ENCODE measurements around the gene DLG4.
A peak's percentile ranks its signal among the peaks of the same experiment; 100 is the strongest.

The DLG4 gene

GRCh38 chr17:7215652-7216180 is 3.9 kb downstream of the DLG4 start:
- no peak for DNase-seq (ENCODE audit: low read depth in 2 of 3, low spot score in 2 of 3)

DNA sequence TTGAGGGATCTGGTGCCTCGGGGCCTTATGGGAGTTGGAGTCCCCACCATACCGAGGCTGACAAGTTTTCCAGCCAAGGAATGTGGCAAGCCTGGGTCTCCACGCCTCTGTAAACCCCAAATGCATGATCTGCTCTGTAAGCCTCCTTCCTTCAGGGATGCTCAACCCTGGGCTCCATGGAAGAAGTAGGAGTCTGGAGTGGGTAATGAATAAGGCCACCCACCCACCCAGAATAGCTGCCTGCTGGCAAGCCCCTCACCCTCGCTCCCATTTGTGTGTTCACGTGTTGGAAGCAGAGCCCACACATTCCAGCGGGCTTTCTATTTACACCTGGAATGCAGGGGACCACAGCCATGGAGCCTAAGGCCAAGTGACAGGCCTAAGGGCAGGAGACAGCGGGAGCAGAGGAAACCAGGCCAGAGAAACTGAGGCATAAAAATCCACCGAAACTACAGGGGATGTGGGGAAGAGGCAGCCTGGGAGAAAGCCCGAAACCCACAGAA is 4.4 kb downstream of the DLG4 start:
- DNase-seq (ENCODE audit: low read depth in 2 of 3, low spot score in 2 of 3), result no peak

DNA sequence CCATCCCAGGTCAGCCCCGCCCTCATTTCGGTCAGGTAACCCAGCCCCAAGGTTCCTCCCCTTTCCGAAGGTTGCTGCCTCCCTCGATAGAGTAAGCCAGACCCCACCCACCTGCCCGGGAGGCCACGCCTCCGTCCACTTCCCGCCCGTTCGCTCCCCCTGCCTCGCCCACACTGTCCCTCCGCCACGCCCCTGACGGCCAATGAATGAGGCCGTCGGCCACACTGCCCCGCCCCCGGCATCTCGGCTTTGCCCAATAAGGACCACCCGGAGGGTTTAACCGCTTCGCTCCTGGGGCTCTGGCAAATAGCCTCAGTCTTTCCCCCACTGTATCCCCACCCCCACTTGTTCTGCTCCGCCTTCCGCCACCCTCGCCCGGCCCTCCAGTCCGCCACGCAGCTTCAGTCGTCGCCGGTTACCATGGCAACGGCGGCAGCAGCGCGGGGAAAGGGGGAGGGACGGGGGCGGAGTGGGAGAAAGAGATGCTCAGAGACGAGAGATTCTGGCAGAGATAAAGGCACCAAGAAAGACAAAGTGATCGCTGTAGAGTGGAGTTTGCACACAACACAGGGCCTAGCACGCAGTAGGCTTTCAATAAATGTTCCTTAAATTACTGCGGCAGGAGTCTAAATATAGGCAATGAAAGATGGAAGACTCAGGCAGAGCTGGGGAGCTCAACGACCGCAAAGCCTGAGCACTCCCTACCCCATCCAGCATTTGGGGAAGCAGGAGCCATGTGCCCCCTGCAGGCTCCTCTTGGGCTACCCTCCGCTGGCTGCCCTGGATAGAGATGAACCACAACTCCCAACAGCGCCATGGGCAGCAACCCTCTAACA is 5.1 kb downstream of the DLG4 start:
- DNase-seq (ENCODE audit: low read depth in 2 of 3, low spot score in 2 of 3), result peak; percentile 98 to 99 (median 99)

DNA sequence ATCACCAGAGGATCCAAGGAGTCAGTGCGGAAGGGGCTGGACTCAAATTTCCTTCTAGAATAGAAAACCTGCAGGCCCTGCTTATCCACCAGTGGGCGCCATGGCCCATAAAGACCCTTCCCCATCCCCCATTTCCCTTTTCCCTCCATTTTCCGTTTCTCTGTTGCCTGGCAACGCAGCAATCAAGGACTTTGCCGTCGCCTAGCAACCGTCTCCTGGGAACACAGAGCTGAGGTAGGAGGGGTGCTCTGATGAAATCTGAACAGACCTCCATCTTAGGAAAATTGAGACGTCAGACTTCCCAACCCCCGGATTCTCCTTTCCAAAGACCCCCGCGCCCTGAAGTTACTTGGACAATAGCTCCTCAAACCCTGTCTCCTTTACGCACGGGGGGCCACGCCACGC is 5.7 kb downstream of the DLG4 start:
- no peak for DNase-seq (ENCODE audit: low read depth in 2 of 3, low spot score in 2 of 3)

GRCh38 chr17:7211491-7212273 is 8.0 kb downstream of the DLG4 start:
- DNase-seq (ENCODE audit: low read depth in 2 of 3, low spot score in 2 of 3), result no peak

- DNase-seq (ENCODE audit: low read depth in 2 of 3, low spot score in 2 of 3), result no peak
Measured at GRCh38 chr17:7208754-7209460, 10.7 kb downstream of the DLG4 start.

DNA sequence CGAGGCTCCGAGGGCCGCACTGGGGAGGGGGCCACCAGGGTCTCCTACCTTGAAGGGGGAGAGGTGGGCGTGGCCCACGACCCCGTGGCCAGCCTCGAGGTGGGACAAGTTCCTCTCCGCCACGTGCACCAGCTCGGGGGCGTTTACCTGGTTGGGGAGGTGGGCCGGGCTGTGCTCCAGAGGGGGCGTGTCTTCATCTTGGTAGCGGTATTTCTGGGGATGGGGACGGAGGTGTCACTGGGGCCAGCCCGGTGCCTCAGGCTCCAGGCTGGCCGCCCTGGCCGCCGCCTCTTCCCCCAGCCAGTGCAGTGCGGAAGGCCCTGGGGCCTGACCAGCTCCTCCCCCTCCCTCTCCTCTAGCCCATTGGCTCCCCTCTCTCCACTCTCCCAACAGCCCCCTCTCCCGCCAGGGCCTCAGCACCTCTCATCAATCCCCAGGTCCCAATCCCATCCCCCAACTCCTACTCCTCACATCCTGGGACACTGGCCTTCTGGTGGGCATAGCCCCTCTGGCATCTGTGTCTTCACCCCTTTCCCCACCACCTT is 11.5 kb downstream of the DLG4 start:
- DNase-seq (ENCODE audit: low read depth in 2 of 3, low spot score in 2 of 3), result no peak

DNA sequence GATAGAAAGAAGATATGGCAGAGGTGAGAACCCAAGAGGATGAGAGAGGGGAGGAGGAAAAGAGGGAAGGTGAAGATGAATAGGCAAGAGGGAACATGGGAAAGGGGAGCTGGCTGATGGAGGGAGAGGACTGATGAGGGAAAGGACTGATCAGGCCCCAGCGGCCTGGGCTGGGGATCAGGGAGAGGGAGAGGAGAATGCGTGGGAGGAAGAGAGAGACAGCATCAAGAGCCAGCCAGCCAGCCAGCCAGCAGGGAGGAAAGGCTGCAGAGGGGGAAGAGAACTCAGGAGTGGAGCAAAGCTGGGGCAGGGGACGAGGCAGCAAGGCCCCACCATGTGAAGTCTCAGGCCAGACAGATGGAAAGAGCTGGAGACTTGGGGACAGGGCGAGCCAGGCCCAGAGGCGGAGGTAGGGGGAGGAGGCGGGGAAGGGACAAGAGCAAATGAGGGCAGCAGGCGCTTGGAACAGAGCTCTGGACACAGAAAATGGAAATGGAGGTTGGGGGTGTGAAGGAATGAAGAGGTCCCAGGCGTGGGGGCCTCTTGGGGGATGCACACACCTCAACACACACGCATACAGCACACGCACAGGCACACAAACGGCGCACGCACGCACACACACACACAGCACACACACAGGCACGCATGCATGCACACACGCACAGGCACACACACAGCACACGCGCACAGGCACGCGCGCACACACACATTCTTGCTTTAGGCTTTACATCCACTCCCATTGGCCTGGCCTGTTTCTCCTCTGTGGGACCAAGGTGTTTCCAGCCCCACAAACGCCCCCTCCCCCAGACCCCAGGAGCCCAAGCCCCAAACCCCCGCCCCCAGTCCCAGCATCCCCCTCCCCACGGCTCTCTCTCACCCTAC is 12.3 kb downstream of the DLG4 start:
- DNase-seq (ENCODE audit: low read depth in 2 of 3, low spot score in 2 of 3), result no peak

- DNase-seq (ENCODE audit: low read depth in 2 of 3, low spot score in 2 of 3), result no peak
Measured at GRCh38 chr17:7205561-7205960, 14.1 kb downstream of the DLG4 start.

GRCh38 chr17:7204828-7205461 is 14.7 kb downstream of the DLG4 start:
- peak; percentile 81 to 86 (median 86) for DNase-seq (ENCODE audit: low read depth in 2 of 3, low spot score in 2 of 3)

DNA sequence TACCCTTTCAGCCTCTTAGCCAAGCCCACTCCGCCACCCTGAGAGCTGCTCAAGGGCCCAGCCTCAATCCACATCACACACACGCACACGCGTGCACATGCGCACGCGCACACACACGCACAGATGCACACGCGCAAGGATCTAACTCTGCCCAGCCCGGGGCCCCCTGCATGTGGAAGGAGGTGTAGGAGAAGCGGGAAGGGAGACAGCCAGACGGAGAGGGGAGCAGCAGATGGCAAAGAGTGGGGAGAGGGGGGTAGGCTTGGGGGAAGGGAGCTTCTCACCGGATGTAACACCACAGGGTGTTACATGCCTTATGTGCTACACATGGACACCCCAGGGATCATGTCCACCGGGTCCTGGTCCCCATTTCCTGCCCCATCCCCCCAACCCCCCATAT is 15.3 kb downstream of the DLG4 start:
- DNase-seq (ENCODE audit: low read depth in 2 of 3, low spot score in 2 of 3), result no peak

GRCh38 chr17:7203391-7203790 is 16.2 kb downstream of the DLG4 start:
- DNase-seq (ENCODE audit: low read depth in 2 of 3, low spot score in 2 of 3), result no peak

GRCh38 chr17:7196651-7197401 is 22.8 kb downstream of the DLG4 start:
- DNase-seq (ENCODE audit: low read depth in 2 of 3, low spot score in 2 of 3), result no peak

- no peak for DNase-seq (ENCODE audit: low read depth in 2 of 3, low spot score in 2 of 3)
Measured at GRCh38 chr17:7195971-7196370, 23.7 kb downstream of the DLG4 start.

- DNase-seq (ENCODE audit: low read depth in 2 of 3, low spot score in 2 of 3), result no peak
Measured at GRCh38 chr17:7192271-7192937, 27.2 kb downstream of the DLG4 start.

DNA sequence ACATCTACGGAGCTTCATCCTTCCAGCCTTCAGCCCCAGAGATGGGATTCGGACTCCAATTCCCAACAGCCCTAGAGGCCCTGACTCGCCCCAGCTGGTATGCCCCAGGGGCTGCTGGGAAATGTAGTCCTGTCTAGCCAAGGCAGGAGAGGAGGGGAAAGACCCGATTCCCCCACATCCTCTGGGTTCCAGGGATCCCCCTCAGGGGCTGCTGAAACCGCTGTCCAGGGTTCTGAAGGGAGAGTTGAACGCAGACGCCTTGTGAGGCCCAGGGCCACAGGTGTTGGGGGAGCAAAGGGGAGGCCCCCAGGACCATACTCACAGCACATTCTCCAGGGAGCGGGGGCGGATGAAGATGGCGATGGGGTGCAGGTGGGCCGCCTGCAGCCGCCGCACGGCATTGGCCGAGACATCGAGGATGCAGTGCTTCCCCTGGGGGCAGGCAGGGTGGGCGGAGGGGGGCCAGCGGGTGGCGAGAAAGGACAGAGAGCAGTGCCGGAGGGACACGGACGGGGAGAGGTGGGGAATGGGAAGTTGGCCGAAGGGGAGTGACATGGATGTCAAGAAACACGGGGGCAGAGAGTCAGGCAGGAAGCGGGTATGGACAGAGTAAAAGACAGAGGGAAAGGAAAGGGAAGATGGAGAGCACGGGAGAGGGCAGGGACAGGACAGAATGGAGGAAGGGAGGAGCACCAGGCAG is 27.9 kb downstream of the DLG4 start:
- no peak for DNase-seq (ENCODE audit: low read depth in 2 of 3, low spot score in 2 of 3)

- no peak for DNase-seq (ENCODE audit: low read depth in 2 of 3, low spot score in 2 of 3)
Measured at GRCh38 chr17:7191069-7191468, 28.6 kb downstream of the DLG4 start.
